PFSK-1 (cell line): Measurements from ENCODE around the gene MAPK14.

Experiments
- FOXP2 ChIP-seq: optimal IDR thresholded peaks from 2 replicates; pipeline ENCODE3; 2011; ENCODE audit warnings: borderline replicate concordance, control low read depth, inconsistent platforms; ENCODE audit not compliant: insufficient read depth; ENCODE audit errors: extremely low read length, extremely low read depth
- POLR2AphosphoS5 ChIP-seq: IDR thresholded peaks from 2 replicates; pipeline ENCODE4 v1.6.1; 2012; ENCODE audit warnings: low read depth, mild to moderate bottlenecking, control low read depth, low read length, moderate library complexity
- SIN3A ChIP-seq: IDR thresholded peaks from 2 replicates; pipeline ENCODE4 v1.6.1; 2012; ENCODE audit warnings: mild to moderate bottlenecking, low read length, moderate library complexity, borderline replicate concordance; ENCODE audit not compliant: insufficient read depth
- TAF1 ChIP-seq: IDR thresholded peaks from 2 replicates; pipeline ENCODE4 v1.6.1; 2012; ENCODE audit warnings: low read length, control low read depth, borderline replicate concordance; ENCODE audit not compliant: insufficient read depth
- TF ChIP-seq, protein P1 (sequence below), 2 experiments: IDR thresholded peaks; 2 replicates each; pipeline versions ENCODE4 v1.6.1 to v1.8.0; 2011 to 2012; ENCODE audit warnings: low read depth in 2 of 2, low read length in 2 of 2, control low read depth in 1 of 2, inconsistent platforms in 1 of 2, mild to moderate bottlenecking in 1 of 2, moderate library complexity in 1 of 2; ENCODE audit not compliant: insufficient read depth in 1 of 2

The MAPK14 gene

DNA sequence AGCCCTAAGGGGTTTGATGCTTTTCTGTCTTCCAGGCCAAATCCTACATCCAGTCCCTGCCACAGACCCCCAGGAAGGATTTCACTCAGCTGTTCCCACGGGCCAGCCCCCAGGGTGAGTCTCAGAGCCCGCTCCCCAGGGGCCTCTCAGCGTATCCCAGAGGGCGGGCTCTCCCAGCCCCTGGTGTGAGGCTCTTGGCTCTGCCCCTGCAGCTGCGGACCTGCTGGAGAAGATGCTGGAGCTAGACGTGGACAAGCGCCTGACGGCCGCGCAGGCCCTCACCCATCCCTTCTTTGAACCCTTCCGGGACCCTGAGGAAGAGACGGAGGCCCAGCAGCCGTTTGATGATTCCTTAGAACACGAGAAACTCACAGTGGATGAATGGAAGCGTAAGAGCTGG lies 111.1 kb downstream of the MAPK14 start:
- TF ChIP-seq TAF1 (no peak), FOXP2 (no peak), SIN3A (no peak), POLR2AphosphoS5 (no peak)
- TF ChIP-seq, protein P1, sequence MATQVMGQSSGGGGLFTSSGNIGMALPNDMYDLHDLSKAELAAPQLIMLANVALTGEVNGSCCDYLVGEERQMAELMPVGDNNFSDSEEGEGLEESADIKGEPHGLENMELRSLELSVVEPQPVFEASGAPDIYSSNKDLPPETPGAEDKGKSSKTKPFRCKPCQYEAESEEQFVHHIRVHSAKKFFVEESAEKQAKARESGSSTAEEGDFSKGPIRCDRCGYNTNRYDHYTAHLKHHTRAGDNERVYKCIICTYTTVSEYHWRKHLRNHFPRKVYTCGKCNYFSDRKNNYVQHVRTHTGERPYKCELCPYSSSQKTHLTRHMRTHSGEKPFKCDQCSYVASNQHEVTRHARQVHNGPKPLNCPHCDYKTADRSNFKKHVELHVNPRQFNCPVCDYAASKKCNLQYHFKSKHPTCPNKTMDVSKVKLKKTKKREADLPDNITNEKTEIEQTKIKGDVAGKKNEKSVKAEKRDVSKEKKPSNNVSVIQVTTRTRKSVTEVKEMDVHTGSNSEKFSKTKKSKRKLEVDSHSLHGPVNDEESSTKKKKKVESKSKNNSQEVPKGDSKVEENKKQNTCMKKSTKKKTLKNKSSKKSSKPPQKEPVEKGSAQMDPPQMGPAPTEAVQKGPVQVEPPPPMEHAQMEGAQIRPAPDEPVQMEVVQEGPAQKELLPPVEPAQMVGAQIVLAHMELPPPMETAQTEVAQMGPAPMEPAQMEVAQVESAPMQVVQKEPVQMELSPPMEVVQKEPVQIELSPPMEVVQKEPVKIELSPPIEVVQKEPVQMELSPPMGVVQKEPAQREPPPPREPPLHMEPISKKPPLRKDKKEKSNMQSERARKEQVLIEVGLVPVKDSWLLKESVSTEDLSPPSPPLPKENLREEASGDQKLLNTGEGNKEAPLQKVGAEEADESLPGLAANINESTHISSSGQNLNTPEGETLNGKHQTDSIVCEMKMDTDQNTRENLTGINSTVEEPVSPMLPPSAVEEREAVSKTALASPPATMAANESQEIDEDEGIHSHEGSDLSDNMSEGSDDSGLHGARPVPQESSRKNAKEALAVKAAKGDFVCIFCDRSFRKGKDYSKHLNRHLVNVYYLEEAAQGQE (IDR thresholded peaks at IDR 0.05; ENCODE audit: insufficient read depth in 1 of 2, low read depth in 2 of 2, low read length in 2 of 2): no peak

DNA sequence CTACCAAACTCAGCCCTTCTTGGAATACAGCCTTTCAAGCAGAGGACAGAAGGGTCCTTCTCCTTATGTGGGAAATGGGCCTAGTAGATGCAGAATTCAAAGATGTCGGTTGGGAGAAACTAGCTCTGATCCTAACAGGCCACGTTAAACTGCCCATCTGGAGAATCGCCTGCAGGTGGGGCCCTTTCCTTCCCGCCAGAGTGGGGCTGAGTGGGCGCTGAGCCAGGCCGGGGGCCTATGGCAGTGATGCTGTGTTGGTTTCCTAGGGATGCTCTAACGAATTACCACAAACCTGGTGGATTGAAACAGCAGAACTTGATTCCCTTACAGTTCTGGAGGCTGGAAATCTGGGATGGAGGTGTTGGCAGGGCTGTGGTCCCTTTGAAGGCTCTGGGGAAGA lies 111.8 kb downstream of the MAPK14 start:
- TF ChIP-seq, protein P1 (IDR thresholded peaks at IDR 0.05; ENCODE audit: insufficient read depth in 1 of 2, low read depth in 2 of 2, low read length in 2 of 2): no peak
- TF ChIP-seq POLR2AphosphoS5 (no peak), TAF1 (no peak), SIN3A (no peak), FOXP2 (no peak)

DNA sequence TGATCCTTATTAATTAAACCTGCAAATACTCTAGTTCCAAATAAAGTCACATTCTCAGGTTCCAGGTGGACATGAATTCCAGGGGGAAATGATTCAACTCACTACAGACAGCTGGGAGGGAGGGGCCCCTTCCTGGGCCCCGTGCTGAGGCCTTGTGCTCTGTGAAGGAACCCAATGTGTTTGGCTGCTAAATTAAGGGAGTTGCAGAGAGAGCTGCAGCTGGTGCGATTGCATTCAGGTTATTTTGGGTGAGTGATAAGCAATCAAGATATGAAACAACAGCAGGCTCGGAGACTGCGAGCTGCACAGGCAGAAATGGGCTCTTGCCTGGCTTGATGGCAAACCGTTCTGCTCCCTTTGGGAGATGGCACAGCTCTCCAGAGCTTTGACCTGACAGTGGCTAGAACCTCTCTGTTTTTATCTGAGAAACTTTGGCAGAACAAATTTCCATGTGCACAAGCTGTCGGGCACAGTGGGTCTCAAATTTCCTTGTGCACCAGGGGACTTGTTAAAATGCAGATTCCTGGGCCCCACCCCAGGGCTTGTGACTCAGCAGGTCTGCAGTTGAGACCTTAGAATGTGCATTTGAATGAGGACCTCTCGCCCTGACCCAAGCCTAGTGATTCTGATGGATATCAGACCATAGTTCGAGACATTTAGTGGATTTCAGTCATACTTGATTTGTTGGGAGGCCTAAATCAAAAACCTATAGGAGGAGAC lies 112.5 kb downstream of the MAPK14 start:
- TF ChIP-seq FOXP2: no peak
- no peak for TF ChIP-seq POLR2AphosphoS5
- no peak for TF ChIP-seq SIN3A
- no peak for TF ChIP-seq TAF1
- TF ChIP-seq, protein P1 (IDR thresholded peaks at IDR 0.05; ENCODE audit: insufficient read depth in 1 of 2, low read depth in 2 of 2, low read length in 2 of 2): no peak

DNA sequence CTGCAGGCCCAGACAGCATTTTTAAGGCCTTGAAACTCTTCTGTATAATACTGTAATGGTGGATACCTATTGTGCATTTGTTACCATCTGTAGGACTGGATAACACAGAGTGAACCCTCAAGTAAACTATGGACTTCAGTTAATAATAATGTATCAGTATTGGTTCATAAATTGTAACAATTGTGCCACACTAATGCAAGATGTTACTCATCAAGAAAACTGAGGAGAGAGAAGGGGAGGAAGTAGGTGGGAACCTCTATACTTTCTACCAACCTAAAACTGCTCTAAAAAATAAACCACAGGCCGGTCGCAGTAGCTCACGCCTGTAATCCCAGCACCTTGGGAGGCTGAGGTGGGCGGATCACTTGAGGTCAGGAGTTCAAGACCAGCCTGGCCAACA lies 113.5 kb downstream of the MAPK14 start:
- TF ChIP-seq POLR2AphosphoS5: no peak
- TF ChIP-seq SIN3A: no peak
- TF ChIP-seq FOXP2: no peak
- TF ChIP-seq, protein P1 (IDR thresholded peaks at IDR 0.05; ENCODE audit: insufficient read depth in 1 of 2, low read depth in 2 of 2, low read length in 2 of 2): no peak
- no peak for TF ChIP-seq TAF1
